Measurements from ENCODE around the gene MSL3B.

GRCh38 chr2:233907627-233908026 is 39.4 kb upstream of the MSL3B start:
- TF ChIP-seq TAF1 (IDR thresholded peaks at IDR 0.05; ENCODE audit: low read depth), result no peak
- no peak for TF ChIP-seq CEBPB (IDR thresholded peaks at IDR 0.05)
- no peak for TF ChIP-seq RAD21 (IDR thresholded peaks at IDR 0.05; ENCODE audit: low read depth)
- TF ChIP-seq FOXM1 (IDR thresholded peaks at IDR 0.05; ENCODE audit: borderline replicate concordance, low read depth), result no peak
- TF ChIP-seq YY1 (IDR thresholded peaks at IDR 0.05; ENCODE audit: low read depth), result no peak
- no peak for TF ChIP-seq TCF12 (IDR thresholded peaks at IDR 0.05; ENCODE audit: low read depth)
